HG03025 (cell line): Measurements from ENCODE around the gene ALMS1.
A peak's percentile ranks its signal among the peaks of the same experiment; 100 is the strongest.
"Not testable (repeated sequence)": the region's sequence is repeated elsewhere in the genome, so short reads cannot be mapped to it uniquely, and the experiment has no call there.

Experiments
- ATAC-seq: cut with Tn5 transposase; IDR thresholded peaks from one replicate; pipeline ENCODE4 v1.9.1; 2021; ENCODE audit warnings: mild to moderate bottlenecking, moderate library complexity; ENCODE audit not compliant: unreplicated experiment, low FRiP score

Gene ALMS1

GRCh38 chr2:73386894-73387636, 1.4 kb downstream of the ALMS1 start:
- ATAC-seq, result no peak

GRCh38 chr2:73402386-73403103, 16.9 kb downstream of the ALMS1 start:
- no peak for ATAC-seq

GRCh38 chr2:73403237-73403636, 17.6 kb downstream of the ALMS1 start:
- no peak for ATAC-seq

- no peak for ATAC-seq
Measured at GRCh38 chr2:73404409-73404808, 18.8 kb downstream of the ALMS1 start.

- no peak for ATAC-seq
Measured at GRCh38 chr2:73406996-73407395, 21.4 kb downstream of the ALMS1 start.

- ATAC-seq, result peak; percentile 74
Measured at GRCh38 chr2:73408198-73408597, 22.6 kb downstream of the ALMS1 start.

GRCh38 chr2:73414696-73415095, 29.1 kb downstream of the ALMS1 start:
- no peak for ATAC-seq

GRCh38 chr2:73415906-73416305, 30.3 kb downstream of the ALMS1 start:
- no peak for ATAC-seq

GRCh38 chr2:73418343-73418742, 32.7 kb downstream of the ALMS1 start:
- ATAC-seq, result no peak

- ATAC-seq, result no peak
Measured at GRCh38 chr2:73423913-73424312, 38.3 kb downstream of the ALMS1 start.

- no peak for ATAC-seq
Measured at GRCh38 chr2:73426176-73426575, 40.5 kb downstream of the ALMS1 start.

GRCh38 chr2:73436019-73436418, 50.4 kb downstream of the ALMS1 start:
- no peak for ATAC-seq

- no peak for ATAC-seq
Measured at GRCh38 chr2:73444202-73444601, 58.6 kb downstream of the ALMS1 start.

- no peak for ATAC-seq
Measured at GRCh38 chr2:73448856-73449255, 63.2 kb downstream of the ALMS1 start.

GRCh38 chr2:73449404-73449803, 63.8 kb downstream of the ALMS1 start:
- ATAC-seq, result no peak

- ATAC-seq, result peak; percentile 96
Measured at GRCh38 chr2:73451263-73451972, 65.8 kb downstream of the ALMS1 start.

- ATAC-seq, result no peak
Measured at GRCh38 chr2:73457982-73458381, 72.3 kb downstream of the ALMS1 start.

GRCh38 chr2:73462388-73462787, 76.8 kb downstream of the ALMS1 start:
- ATAC-seq, result not testable (repeated sequence)

- ATAC-seq, result no peak
Measured at GRCh38 chr2:73468376-73468775, 82.7 kb downstream of the ALMS1 start.

GRCh38 chr2:73483874-73484273, 98.2 kb downstream of the ALMS1 start:
- not testable (repeated sequence) for ATAC-seq

- no peak for ATAC-seq
Measured at GRCh38 chr2:73487112-73487657, 101.5 kb downstream of the ALMS1 start.
